Mucosa of descending colon (tissue), 3 donors: Measurements from ENCODE around the gene MRPL12. TPM values are rescaled to one million over a fixed set of nuclear protein-coding genes. Genes with fewer than 3 reads are reported as not detected.

Experiments
- ATAC-seq: fragments of 200-7000 bp; cut with Tn5 transposase; one replicate; pipeline ENCODE4 v1.9.1; 2020; ENCODE audit warnings: mild to moderate bottlenecking, moderate library complexity
- DNase-seq, 3 donors: peaks; one replicate each; pipeline ENCODE4 v3.0.0-alpha.2; 2020
- H3K36me3 ChIP-seq: fragments of 200-600 bp; one replicate; pipeline ENCODE4 v1.8.0; 2021; ENCODE audit warnings: low read depth, mild to moderate bottlenecking
- H3K4me1 ChIP-seq: fragments of 200-600 bp; one replicate; pipeline ENCODE4 v1.8.0; 2021; ENCODE audit warnings: low read depth, mild to moderate bottlenecking
- H3K4me3 ChIP-seq: fragments of 200-600 bp; one replicate; pipeline ENCODE4 v1.8.0; 2021; ENCODE audit warnings: mild to moderate bottlenecking
- H3K9me3 ChIP-seq: fragments of 200-600 bp; one replicate; pipeline ENCODE4 v1.8.0; 2021; ENCODE audit warnings: mild to moderate bottlenecking
- intact Hi-C, 2 donors: fragments of 100-400 bp; cut with DNase I in 1 of 2; cut with micrococcal nuclease in 1 of 2; formaldehyde crosslinking; loops; one replicate each; pipeline versions ENCODE4 v1.11.0 to v1.11.1; 2022; cut with DNase I, micrococcal nuclease
- total RNA-seq, 3 donors: library from RNA; stranded (reverse); fragmentation: NEBNext Ultra II Directional in 2 of 3; extraction: Animal tissue kit (Norgen Biotek cat#: 25700) in 2 of 3; gene quantifications; one replicate each; pipeline versions ENCODE4 v1.2.1 to v1.2.4, GENCODE V29; 2021 to 2023
- TF ChIP-seq, protein P1 (sequence below): fragments of 200-600 bp; IDR thresholded peaks from one replicate; pipeline ENCODE4 v1.8.0; 2022; ENCODE audit warnings: antibody characterized with exemption, mild to moderate bottlenecking
- donor health status: DM: no; HTN: no; CAD: no; lungs with moderate emphysema.
- donor health status: DM: no; HTN: no; CAD: no.
- donor health status: DM: no; HTN: yes; CAD: no.

Gene MRPL12
- total RNA-seq, 3 donors from 2014 or later = 69.0 to 109 (median 108) TPM

- H3K9me3 ChIP-seq = no peaks in the 10 kb centered on the region
- intact Hi-C loops = no loop called here
- TF ChIP-seq, protein P1, sequence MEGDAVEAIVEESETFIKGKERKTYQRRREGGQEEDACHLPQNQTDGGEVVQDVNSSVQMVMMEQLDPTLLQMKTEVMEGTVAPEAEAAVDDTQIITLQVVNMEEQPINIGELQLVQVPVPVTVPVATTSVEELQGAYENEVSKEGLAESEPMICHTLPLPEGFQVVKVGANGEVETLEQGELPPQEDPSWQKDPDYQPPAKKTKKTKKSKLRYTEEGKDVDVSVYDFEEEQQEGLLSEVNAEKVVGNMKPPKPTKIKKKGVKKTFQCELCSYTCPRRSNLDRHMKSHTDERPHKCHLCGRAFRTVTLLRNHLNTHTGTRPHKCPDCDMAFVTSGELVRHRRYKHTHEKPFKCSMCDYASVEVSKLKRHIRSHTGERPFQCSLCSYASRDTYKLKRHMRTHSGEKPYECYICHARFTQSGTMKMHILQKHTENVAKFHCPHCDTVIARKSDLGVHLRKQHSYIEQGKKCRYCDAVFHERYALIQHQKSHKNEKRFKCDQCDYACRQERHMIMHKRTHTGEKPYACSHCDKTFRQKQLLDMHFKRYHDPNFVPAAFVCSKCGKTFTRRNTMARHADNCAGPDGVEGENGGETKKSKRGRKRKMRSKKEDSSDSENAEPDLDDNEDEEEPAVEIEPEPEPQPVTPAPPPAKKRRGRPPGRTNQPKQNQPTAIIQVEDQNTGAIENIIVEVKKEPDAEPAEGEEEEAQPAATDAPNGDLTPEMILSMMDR = no peak
- DNase-seq (peak in 1 of 3 donors; percentile 53), ATAC-seq (no peak)
- no peak overlapping the region for H3K4me3 ChIP-seq
- no peaks in the 10 kb centered on the region for H3K36me3 ChIP-seq
- peaks cover 19% of the 10 kb centered on the region for H3K4me1 ChIP-seq
Observed at GRCh38 chr17:81715872-81716673, 12.9 kb downstream of the MRPL12 start.

DNA sequence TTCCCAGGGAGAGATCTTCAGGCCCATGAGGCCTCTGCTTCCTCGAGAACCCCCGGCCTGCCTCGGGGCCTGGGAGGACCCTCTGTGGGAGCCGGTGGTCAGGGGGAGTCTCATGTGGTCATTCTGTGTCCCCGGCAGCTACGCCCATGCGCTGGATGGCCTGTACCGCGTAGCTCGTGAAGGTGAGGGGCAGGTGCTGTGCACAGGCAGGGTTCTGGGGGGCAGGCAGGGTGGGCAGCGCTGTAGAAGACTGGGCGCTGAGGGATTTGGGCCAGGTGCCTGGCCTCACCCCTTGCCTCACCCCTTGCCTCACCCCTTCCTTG, 13.5 kb downstream of the MRPL12 start:
- ATAC-seq (no peak), DNase-seq (peak in 1 of 3 donors; percentile 49)
- H3K9me3 ChIP-seq = no peaks in the 10 kb centered on the region
- intact Hi-C loops = no loop called here
- H3K36me3 ChIP-seq = no peaks in the 10 kb centered on the region
- no peak overlapping the region for H3K4me3 ChIP-seq
- H3K4me1 ChIP-seq = peaks cover 15% of the 10 kb centered on the region
- TF ChIP-seq, protein P1 = no peak

- intact Hi-C loops = no loop called here
- no peaks in the 10 kb centered on the region for H3K9me3 ChIP-seq
- no peaks in the 10 kb centered on the region for H3K36me3 ChIP-seq
- H3K4me1 ChIP-seq = peaks cover 21% of the 10 kb centered on the region
- DNase-seq = peak in 1 of 3 donors; percentile 52
- no peak for ATAC-seq
- no peak overlapping the region for H3K4me3 ChIP-seq
- TF ChIP-seq, protein P1 = no peak
Observed at GRCh38 chr17:81717049-81717765, 14.0 kb downstream of the MRPL12 start.

DNA sequence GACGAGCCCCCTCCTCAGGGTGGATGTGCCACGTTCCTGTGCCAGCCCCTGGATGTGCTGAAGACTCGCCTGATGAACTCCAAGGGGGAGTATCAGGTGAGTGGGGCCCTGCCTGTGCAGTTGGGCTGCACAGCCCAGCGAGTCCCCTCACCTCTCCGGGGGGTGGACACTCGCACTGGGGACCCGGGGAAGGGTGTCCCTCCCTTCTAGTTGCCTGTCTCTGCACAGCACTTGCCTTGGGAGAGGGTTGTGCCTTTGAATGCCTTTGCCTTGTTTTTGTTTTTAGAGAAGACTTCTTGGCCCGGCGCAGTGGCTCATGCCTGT, 14.6 kb downstream of the MRPL12 start:
- DNase-seq (no peak), ATAC-seq (no peak)
- Histone ChIP-seq H3K9me3 (no peaks in the 10 kb centered on the region), H3K4me3 (no peak overlapping the region), H3K4me1 (peaks cover 22% of the 10 kb centered on the region), H3K36me3 (no peaks in the 10 kb centered on the region)
- intact Hi-C loops = no loop called here
- TF ChIP-seq, protein P1 = no peak

GRCh38 chr17:81719410-81720266, 16.5 kb downstream of the MRPL12 start:
- Histone ChIP-seq H3K36me3 (no peaks in the 10 kb centered on the region), H3K4me1 (peaks cover 27% of the 10 kb centered on the region), H3K9me3 (no peaks in the 10 kb centered on the region), H3K4me3 (no peak overlapping the region)
- TF ChIP-seq, protein P1 = no peak
- DNase-seq (no peak), ATAC-seq (no peak)
- intact Hi-C loops = no loop called here
